ENCODE data around the gene ZNF284. TPM values are rescaled to one million over a fixed set of nuclear protein-coding genes. Genes with fewer than 3 reads are reported as not detected.
A peak's percentile ranks its signal among the peaks of the same experiment; 100 is the strongest.
"Not testable (repeated sequence)": the region's sequence is repeated elsewhere in the genome, so short reads cannot be mapped to it uniquely, and the experiment has no call there.

Gene ZNF284
- total RNA-seq, 2 donors from 2014 or later = 2.3 to 2.5 TPM

DNA sequence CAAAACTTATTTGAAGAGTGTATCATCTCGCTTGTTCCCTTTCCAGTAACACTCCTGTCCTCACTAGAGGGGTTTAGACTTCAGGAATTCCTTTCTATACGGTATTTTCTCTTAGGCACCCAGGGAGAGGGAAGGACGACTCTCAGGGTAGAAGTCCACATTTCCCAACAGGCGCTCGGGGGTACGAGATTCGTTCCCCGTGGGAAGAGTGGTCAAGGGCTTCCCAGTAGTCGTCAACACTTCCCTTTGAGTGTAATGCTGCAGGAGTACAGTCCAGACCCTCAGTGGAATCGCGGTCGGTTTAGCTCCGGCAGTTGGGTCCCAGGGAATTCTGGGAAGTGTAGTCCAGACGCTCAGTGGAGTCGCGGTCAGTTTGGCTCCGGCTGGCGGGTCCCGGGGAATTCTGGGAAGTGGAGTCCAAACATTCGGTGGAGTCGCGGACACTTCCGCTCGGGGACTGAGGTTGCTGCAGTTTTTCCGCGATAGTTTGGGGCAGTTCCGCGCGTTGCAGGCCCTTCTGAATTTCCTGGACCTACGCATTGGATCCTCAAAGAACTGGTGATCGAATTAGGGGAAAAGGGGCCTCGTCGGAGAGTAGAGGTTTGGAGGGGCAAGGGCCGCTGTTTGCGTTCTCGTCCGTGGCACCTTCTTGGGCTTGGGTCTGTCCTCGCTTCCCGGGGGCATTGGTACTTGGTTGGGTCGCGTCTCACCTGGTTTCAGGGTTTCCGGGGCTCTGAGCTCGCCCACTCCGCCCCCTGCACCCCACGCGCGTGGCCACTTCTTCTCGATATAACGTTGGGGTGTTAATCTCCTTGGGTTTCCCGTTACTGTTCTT, 22.2 kb downstream of the ZNF284 start, which contains the start of gene ZNF224:
Gene ZNF224, plus strand, starts transcription at position 431 of the 835 bp plus-strand sequence. CDS start 3,513 bp downstream, outside the sequence.
- DNase-seq (ENCODE audit: low spot score) = peak; percentile 97
- intact Hi-C loops (cut with DNase I) = no loop called here

DNA sequence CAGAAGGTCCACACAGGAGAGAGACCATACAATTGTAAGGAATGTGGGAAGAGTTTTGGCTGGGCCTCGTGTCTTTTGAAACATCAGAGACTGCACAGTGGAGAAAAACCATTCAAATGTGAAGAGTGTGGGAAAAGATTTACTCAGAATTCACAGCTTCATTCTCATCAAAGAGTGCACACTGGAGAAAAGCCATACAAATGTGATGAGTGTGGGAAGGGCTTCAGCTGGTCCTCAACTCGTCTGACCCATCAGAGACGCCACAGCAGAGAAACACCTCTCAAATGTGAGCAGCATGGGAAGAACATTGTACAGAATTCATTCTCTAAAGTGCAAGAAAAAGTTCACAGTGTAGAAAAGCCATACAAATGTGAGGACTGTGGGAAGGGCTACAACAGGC, 35.8 kb downstream of the ZNF284 start:
- intact Hi-C loops (cut with DNase I) = no loop called here
- no peak for DNase-seq (ENCODE audit: low spot score)

- DNase-seq (ENCODE audit: low spot score) = no peak
- intact Hi-C loops (cut with DNase I) = no loop called here
Observed at GRCh38 chr19:44109458-44109857, 37.5 kb downstream of the ZNF284 start.

DNA sequence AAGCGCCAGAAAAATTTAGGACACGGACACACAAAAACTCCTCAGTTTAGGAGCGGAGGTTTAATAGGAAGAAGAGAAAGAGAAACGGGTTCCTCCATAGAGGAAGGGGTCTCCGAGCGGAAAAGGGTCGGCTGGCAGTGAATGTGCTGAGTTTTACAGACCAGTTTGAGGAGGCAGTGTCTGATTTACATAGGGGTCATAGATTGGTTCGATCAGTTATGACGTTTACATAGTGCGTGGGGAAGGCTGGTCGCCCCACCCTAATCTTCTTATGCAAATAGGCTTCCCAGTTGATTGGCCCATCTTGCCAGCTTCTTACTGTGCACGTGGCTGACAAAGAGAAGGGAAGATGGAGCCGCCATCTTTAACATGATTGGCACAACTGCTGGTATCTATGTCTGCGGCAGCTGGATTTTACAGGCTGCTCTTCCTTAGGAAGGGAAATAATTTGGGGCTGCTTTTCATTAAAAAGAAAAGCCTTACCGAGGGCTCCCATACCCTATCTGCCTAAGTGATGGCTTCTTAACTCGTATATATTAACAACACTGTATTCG, 40.0 kb downstream of the ZNF284 start:
- intact Hi-C loops (cut with DNase I) = loop anchor here in 1 of 2 donors (10.0 kb wide), 1 partner anchor 57 kb away; the partner anchor contains the start of gene ZNF223
- no peak for DNase-seq (ENCODE audit: low spot score)

DNA sequence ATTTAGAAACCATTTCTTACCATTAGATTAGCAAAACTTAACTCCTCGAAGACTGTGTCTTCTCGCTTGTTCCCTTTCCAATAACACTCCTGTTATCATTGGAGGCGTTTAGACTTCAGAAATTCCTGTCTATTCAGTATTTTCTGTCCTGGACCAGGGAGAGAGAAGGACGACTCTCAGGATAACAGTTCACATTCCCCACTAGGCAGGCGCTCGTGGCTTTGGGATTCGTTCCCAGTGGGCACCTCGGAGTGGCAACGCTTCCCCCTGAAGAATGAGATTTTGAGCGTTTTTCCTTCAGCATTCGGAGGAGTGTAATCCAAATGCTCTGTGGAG, 40.8 kb downstream of the ZNF284 start:
- intact Hi-C loops (cut with DNase I) = loop anchor here in 1 of 2 donors (10.0 kb wide), 1 partner anchor 58 kb away; the partner anchor contains the start of gene ZNF223
- DNase-seq (ENCODE audit: low spot score) = no peak

DNA sequence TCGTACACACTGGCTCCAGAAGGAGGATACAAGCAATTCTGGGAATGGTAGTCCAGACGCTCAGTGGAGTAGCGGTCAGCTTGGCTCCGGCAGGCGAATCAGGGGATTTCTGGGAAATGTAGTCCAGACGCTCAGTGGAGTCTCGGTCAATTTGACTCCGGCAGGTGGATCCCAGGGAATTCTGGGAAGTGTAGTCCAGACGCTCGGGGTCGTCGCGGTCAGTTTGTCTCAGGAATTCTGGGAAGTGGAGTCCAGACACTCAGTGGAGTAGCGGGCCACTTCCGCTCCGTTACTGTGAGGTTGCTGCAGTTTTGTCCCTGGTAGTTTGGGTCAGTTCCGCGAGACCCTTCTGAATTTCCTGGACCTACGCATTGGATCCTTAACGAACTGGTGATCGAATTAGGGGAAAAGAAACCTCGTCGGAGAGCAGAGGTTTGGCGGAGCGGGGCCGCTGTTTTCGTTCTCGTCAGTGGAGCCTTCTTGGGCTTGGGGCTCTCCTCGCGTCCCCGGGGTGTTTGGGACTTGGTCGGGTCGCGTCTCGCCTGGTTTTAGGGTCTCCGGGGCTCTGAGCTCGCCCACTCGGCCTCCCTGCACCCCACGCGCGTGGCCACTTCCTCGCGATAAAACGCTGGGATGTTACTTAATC, 41.3 kb downstream of the ZNF284 start, which contains the start of gene ZNF225:
Gene ZNF225, plus strand, starts transcription at position 262 of the 646 bp plus-strand sequence. CDS start 2,429 bp downstream, outside the sequence.
- intact Hi-C loops (cut with DNase I) = loop anchor here in 1 of 2 donors (10.0 kb wide), 1 partner anchor 58 kb away; the partner anchor contains the start of gene ZNF223
- DNase-seq (ENCODE audit: low spot score) = peak; percentile 96

DNA sequence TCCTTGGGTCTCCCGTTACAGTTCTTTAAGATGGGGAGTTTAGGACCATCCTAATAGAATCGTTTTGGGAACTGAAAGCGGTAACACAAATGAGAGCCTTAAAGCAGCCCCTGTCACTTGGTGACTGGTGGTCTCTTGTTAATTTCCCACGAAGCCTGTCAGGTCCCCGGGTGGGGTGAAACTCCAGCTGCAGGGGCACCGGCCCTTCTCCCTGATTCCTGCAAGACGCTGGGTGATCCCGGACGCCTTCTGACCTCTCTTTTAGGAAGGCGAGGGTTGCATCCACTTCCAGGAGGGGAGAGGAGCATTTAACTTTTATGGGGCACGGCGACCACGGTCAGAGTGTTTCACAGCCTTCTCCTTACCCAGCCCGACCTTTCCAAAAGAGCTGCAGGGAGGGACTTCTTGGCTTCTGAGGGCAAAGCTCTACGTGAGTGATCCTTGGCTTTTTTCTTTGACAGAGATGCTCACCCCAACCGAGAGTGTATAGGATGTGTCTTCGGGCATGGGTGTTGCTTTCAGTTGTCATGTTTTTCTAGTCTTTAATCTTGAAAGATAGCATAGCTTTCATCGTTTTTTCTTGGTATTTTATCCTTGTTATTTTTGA, 41.9 kb downstream of the ZNF284 start:
- DNase-seq (ENCODE audit: low spot score) = no peak
- intact Hi-C loops (cut with DNase I) = loop anchor here in 1 of 2 donors (10.0 kb wide), 1 partner anchor 59 kb away; the partner anchor contains the start of gene ZNF223

DNA sequence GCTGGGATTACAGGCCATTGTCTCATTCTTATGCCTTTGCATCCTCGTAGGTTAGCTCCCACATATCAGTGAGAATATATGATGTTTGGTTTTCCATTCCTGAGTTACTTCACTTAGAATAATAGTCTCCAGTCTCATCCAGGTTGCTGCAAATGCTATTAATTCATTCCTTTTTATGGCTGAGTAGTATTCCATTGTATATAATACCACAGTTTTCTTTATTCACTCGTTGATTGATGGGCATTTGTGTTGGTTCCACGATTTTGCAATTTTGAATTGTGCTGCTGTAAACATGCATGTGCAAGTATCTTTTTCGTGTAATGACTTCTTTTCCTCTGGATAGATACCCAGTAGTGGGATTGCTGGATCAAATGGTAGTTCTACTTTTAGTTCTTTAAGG, 49.2 kb downstream of the ZNF284 start:
- intact Hi-C loops (cut with DNase I); DNase-seq (ENCODE audit: low spot score): not testable (repeated sequence)

GRCh38 chr19:44131955-44132354, 60.0 kb downstream of the ZNF284 start:
- intact Hi-C loops (cut with DNase I) = no loop called here
- no peak for DNase-seq (ENCODE audit: low spot score)

Other genes with a start within 250 kb of the ZNF284 start
- 1 to 10 TPM; 9.7 to 9.8 TPM for gene ZNF283, start 244.8 kb upstream of the ZNF284 start, total RNA-seq
- gene ZNF404, start 188.2 kb upstream of the ZNF284 start, total RNA-seq = 1 to 10 TPM; 2.1 to 3.4 TPM
- gene ZNF45, start 136.9 kb upstream of the ZNF284 start, total RNA-seq = 10 to 100 TPM; 11.5 to 14.4 TPM
- 1 to 10 TPM; 4.4 to 7.4 TPM for gene ZNF221, start 120.9 kb upstream of the ZNF284 start, total RNA-seq
- gene ZNF155, start 88.0 kb upstream of the ZNF284 start, total RNA-seq = 1 to 10 TPM; 5.0 to 6.7 TPM
- 1 to 10 TPM; 3.6 to 3.9 TPM for gene ZNF230, start 69.2 kb upstream of the ZNF284 start, total RNA-seq
- 1 to 10 TPM; 3.5 to 4.1 TPM for gene ZNF222, start 46.8 kb upstream of the ZNF284 start, total RNA-seq
- 1 to 10 TPM; 2.8 to 3.7 TPM for gene ZNF223, start 20.1 kb upstream of the ZNF284 start, total RNA-seq
- 10 to 100 TPM; 16.4 to 21.0 TPM for gene ZNF224, start 22.2 kb downstream of the ZNF284 start, total RNA-seq
- 1 to 10 TPM; 3.5 to 6.0 TPM for gene ZNF225, start 41.2 kb downstream of the ZNF284 start, total RNA-seq
- 10 to 100 TPM in 1 of 2 donors, 1 to 10 TPM in 1; 9.4 to 10.0 TPM for gene ZNF234, start 69.4 kb downstream of the ZNF284 start, total RNA-seq
- gene ZNF226, start 92.9 kb downstream of the ZNF284 start, total RNA-seq = 10 to 100 TPM; 15.8 to 19.8 TPM
- gene ZNF227, start 140.4 kb downstream of the ZNF284 start, total RNA-seq = 10 to 100 TPM; 13.2 to 14.6 TPM
- gene ZNF233, start 187.7 kb downstream of the ZNF284 start, total RNA-seq = under 1 TPM; 0.19 to 0.28 TPM
- 1 to 10 TPM; 3.6 to 5.7 TPM for gene ZNF235, start 232.9 kb downstream of the ZNF284 start, total RNA-seq